ENCODE data around the gene ANKRD44. TPM values are rescaled to one million over a fixed set of nuclear protein-coding genes. Genes with fewer than 3 reads are reported as not detected.

The ANKRD44 gene
- total RNA-seq, 1 experiment from 2014 or later, result 7.1 TPM

- no peak overlapping the region for H3K4me3 Mint-ChIP-seq (ENCODE audit: low read depth, unreplicated experiment)
- CTCF ChIA-PET, result interaction anchor here (0.9 kb wide), 1 partner anchor 11 kb away, joined by 3 read pairs; no protein-coding TSS in a partner anchor
- intact Hi-C loops (cut with micrococcal nuclease; ENCODE audit: unreplicated experiment), result no loop called here
- H3K27me3 Mint-ChIP-seq (ENCODE audit: unreplicated experiment), result no peaks in the 10 kb centered on the region
- H3K4me1 Mint-ChIP-seq (ENCODE audit: low read depth, unreplicated experiment), result peaks cover 24% of the 10 kb centered on the region
- no peaks in the 10 kb centered on the region for H3K9me3 Mint-ChIP-seq (ENCODE audit: low read depth, unreplicated experiment)
- DNase-seq, result no peak
- TF ChIP-seq, protein P1, sequence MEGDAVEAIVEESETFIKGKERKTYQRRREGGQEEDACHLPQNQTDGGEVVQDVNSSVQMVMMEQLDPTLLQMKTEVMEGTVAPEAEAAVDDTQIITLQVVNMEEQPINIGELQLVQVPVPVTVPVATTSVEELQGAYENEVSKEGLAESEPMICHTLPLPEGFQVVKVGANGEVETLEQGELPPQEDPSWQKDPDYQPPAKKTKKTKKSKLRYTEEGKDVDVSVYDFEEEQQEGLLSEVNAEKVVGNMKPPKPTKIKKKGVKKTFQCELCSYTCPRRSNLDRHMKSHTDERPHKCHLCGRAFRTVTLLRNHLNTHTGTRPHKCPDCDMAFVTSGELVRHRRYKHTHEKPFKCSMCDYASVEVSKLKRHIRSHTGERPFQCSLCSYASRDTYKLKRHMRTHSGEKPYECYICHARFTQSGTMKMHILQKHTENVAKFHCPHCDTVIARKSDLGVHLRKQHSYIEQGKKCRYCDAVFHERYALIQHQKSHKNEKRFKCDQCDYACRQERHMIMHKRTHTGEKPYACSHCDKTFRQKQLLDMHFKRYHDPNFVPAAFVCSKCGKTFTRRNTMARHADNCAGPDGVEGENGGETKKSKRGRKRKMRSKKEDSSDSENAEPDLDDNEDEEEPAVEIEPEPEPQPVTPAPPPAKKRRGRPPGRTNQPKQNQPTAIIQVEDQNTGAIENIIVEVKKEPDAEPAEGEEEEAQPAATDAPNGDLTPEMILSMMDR (IDR thresholded peaks at IDR 0.05; ENCODE audit: unreplicated experiment), result no peak
- H3K36me3 Mint-ChIP-seq (ENCODE audit: insufficient read depth, unreplicated experiment), result no peaks in the 10 kb centered on the region
- no peak overlapping the region for H3K27ac Mint-ChIP-seq (ENCODE audit: unreplicated experiment)
- BruUV-seq (replicated peaks), result no TSS peak
These were observed 94.1 kb downstream of the ANKRD44 start for GRCh38 chr2:197216361-197216979.

DNA sequence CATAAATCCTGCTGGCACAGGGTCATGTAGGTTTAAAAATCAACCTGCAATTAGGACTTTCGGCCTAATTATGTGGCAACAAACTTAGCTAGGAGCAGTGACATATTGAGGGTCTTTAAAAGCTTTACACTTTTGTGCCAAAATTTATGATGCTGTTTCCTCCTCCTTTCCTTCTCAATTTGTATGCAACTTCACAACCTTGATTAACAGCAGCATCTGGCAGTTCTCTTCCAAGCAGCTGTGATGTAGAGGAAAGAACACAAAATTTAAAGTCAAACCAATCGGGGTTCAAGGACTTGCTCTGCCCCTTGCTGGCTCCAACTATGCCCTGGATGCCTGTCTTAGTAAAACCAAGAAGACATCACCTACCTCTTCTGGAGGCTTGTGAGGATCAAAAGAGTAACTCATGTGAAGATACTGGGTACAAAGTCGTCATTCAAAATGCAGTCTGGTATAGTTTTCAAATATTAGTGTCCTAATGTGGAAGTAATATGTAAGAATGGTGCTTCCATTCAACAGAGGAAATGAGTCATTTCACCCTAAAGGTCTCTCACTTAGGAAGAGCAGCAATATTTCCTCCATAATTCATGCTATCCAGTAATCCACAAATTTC, 94.7 kb downstream of the ANKRD44 start:
- BruUV-seq (replicated peaks), result no TSS peak
- no peaks in the 10 kb centered on the region for H3K36me3 Mint-ChIP-seq (ENCODE audit: insufficient read depth, unreplicated experiment)
- H3K9me3 Mint-ChIP-seq (ENCODE audit: low read depth, unreplicated experiment), result no peaks in the 10 kb centered on the region
- no peaks in the 10 kb centered on the region for H3K27me3 Mint-ChIP-seq (ENCODE audit: unreplicated experiment)
- CTCF ChIA-PET, result no interaction called here
- DNase-seq, result no peak
- intact Hi-C loops (cut with micrococcal nuclease; ENCODE audit: unreplicated experiment), result no loop called here
- H3K4me3 Mint-ChIP-seq (ENCODE audit: low read depth, unreplicated experiment), result no peak overlapping the region
- TF ChIP-seq, protein P1 (IDR thresholded peaks at IDR 0.05; ENCODE audit: unreplicated experiment), result no peak
- H3K4me1 Mint-ChIP-seq (ENCODE audit: low read depth, unreplicated experiment), result peaks cover 30% of the 10 kb centered on the region
- no peak overlapping the region for H3K27ac Mint-ChIP-seq (ENCODE audit: unreplicated experiment)

GRCh38 chr2:197212344-197213262, 98.0 kb downstream of the ANKRD44 start:
- CTCF ChIA-PET, result no interaction called here
- no peak overlapping the region for H3K4me3 Mint-ChIP-seq (ENCODE audit: low read depth, unreplicated experiment)
- H3K27ac Mint-ChIP-seq (ENCODE audit: unreplicated experiment), result no peak overlapping the region
- DNase-seq, result no peak
- H3K9me3 Mint-ChIP-seq (ENCODE audit: low read depth, unreplicated experiment), result no peaks in the 10 kb centered on the region
- H3K4me1 Mint-ChIP-seq (ENCODE audit: low read depth, unreplicated experiment), result peaks cover 43% of the 10 kb centered on the region
- H3K36me3 Mint-ChIP-seq (ENCODE audit: insufficient read depth, unreplicated experiment), result no peaks in the 10 kb centered on the region
- intact Hi-C loops (cut with micrococcal nuclease; ENCODE audit: unreplicated experiment), result no loop called here
- no peaks in the 10 kb centered on the region for H3K27me3 Mint-ChIP-seq (ENCODE audit: unreplicated experiment)
- no TSS peak for BruUV-seq (replicated peaks)
- TF ChIP-seq, protein P1 (IDR thresholded peaks at IDR 0.05; ENCODE audit: unreplicated experiment), result no peak

DNA sequence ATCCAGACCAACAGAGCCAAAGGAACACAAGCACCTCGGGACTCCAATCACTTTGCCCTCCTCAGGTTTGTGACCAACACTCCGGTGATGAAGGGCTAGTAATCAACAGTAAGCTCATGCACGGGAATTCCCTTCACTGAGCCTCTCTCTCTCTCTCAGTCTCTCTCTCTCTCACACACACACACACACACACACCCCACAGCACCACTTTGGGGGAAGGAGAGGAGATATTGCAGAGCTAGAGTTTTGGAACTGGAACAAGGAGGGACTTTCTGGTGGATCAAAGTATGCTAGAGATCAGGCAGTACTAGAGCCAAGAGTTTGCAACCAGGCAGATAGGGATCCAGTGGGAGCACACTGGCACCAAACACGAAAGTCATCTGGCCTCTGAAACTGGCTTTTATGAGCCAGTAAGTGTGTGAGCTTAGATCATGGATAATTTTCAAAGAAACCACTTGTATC, 98.7 kb downstream of the ANKRD44 start:
- CTCF ChIA-PET, result no interaction called here
- no TSS peak for BruUV-seq (replicated peaks)
- no peak overlapping the region for H3K27ac Mint-ChIP-seq (ENCODE audit: unreplicated experiment)
- no peak overlapping the region for H3K4me3 Mint-ChIP-seq (ENCODE audit: low read depth, unreplicated experiment)
- H3K27me3 Mint-ChIP-seq (ENCODE audit: unreplicated experiment), result no peaks in the 10 kb centered on the region
- no peaks in the 10 kb centered on the region for H3K36me3 Mint-ChIP-seq (ENCODE audit: insufficient read depth, unreplicated experiment)
- no peak for DNase-seq
- TF ChIP-seq, protein P1 (IDR thresholded peaks at IDR 0.05; ENCODE audit: unreplicated experiment), result no peak
- intact Hi-C loops (cut with micrococcal nuclease; ENCODE audit: unreplicated experiment), result no loop called here
- peaks cover 48% of the 10 kb centered on the region for H3K4me1 Mint-ChIP-seq (ENCODE audit: low read depth, unreplicated experiment)
- no peaks in the 10 kb centered on the region for H3K9me3 Mint-ChIP-seq (ENCODE audit: low read depth, unreplicated experiment)

Data from Calu3 (cell line).